ENCODE data around the gene ARHGEF40. TPM values are rescaled to one million over a fixed set of nuclear protein-coding genes. Genes with fewer than 3 reads are reported as not detected.

The ARHGEF40 gene
- total RNA-seq, 1 donor from 2014 or later, result 39.2 TPM

DNA sequence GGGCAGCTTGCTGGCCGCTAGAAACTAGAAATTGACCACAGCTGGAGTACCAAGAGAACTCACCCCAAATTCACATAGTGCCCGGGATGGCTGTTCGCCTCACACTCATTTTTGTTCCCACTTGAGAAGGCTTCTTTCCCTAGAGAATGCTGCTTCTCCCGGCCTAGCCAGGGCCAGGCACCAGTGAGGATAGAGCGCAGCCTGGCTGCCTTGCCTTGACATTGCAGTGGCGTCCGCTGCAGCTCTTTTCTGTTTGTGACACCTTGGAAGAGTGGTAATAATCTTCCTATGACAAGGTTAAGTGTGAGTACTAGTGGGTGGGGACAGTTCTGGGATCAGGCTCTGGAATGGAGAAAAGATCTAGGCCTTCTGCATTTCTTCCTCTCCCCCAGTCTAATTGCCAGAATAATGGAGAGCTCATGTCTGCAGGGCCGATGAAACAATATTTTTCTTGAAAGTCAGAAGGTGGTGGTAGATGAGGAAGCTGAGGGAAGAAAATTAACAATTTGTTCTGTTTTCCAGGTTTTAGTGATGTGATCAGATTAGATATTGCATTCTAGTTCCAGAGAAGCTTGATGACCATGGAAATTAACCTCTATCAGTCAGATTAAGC, 34.5 kb downstream of the ARHGEF40 start:
- Histone ChIP-seq H3K4me3 (peak overlapping the region; percentile 81), H3K4me1 (peaks cover 38% of the 10 kb centered on the region), H3K9me3 (no peaks in the 10 kb centered on the region), H3K27me3 (no peaks in the 10 kb centered on the region), H3K27ac (peak overlapping the region; percentile 99), H3K36me3 (no peaks in the 10 kb centered on the region)
- ATAC-seq, result peak; percentile 75
- intact Hi-C loops (cut with DNase I), result loop anchor here (10.0 kb wide), 1 partner anchor 780 kb away; no protein-coding TSS in a partner anchor
- DNase-seq, result peak; percentile 89
- TF ChIP-seq CTCF (IDR thresholded peaks at IDR 0.05), result peak; percentile 94

- Histone ChIP-seq H3K27me3 (no peaks in the 10 kb centered on the region), H3K27ac (peak overlapping the region; percentile 99), H3K9me3 (no peaks in the 10 kb centered on the region), H3K4me1 (peaks cover 33% of the 10 kb centered on the region), H3K4me3 (no peak overlapping the region), H3K36me3 (no peaks in the 10 kb centered on the region)
- TF ChIP-seq CTCF (IDR thresholded peaks at IDR 0.05), result no peak
- DNase-seq, result no peak
- intact Hi-C loops (cut with DNase I), result loop anchor here (10.0 kb wide), 1 partner anchor 780 kb away; no protein-coding TSS in a partner anchor
- ATAC-seq, result no peak
These were observed 35.0 kb downstream of the ARHGEF40 start for GRCh38 chr14:21105095-21105494.

DNA sequence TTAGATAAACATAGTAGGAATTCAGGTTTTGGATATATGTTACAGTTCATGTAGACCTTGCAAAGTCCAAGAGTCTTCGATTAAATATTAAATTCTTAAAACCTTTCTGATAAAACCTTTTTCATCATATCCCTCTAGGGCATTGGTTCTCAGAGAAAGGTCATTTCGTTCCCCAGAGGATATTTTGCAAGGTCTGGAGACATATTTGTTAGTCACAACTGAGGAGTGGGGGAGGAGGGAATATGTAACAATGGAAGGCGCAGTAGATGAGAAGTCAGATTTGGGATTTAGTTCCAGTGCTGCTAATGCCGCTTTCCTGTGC, 36.0 kb downstream of the ARHGEF40 start:
- Histone ChIP-seq H3K27ac (peak overlapping the region; percentile 20), H3K4me3 (no peak overlapping the region), H3K27me3 (no peaks in the 10 kb centered on the region), H3K9me3 (no peaks in the 10 kb centered on the region), H3K36me3 (no peaks in the 10 kb centered on the region), H3K4me1 (peaks cover 33% of the 10 kb centered on the region)
- ATAC-seq (no peak), DNase-seq (no peak)
- intact Hi-C loops (cut with DNase I), result loop anchor here (10.0 kb wide), 1 partner anchor 781 kb away; no protein-coding TSS in a partner anchor
- no peak for TF ChIP-seq CTCF (IDR thresholded peaks at IDR 0.05)

GRCh38 chr14:21106498-21107282, 36.6 kb downstream of the ARHGEF40 start:
- intact Hi-C loops (cut with DNase I), result loop anchor here (10.0 kb wide), 1 partner anchor 782 kb away; no protein-coding TSS in a partner anchor
- Histone ChIP-seq H3K27ac (peak overlapping the region; percentile 20), H3K4me1 (peaks cover 33% of the 10 kb centered on the region), H3K27me3 (no peaks in the 10 kb centered on the region), H3K4me3 (no peak overlapping the region), H3K9me3 (no peaks in the 10 kb centered on the region), H3K36me3 (no peaks in the 10 kb centered on the region)
- peak; percentile 91 for TF ChIP-seq CTCF (IDR thresholded peaks at IDR 0.05)
- DNase-seq (peak; percentile 91), ATAC-seq (peak; percentile 53)

- Histone ChIP-seq H3K27me3 (no peaks in the 10 kb centered on the region), H3K9me3 (no peaks in the 10 kb centered on the region), H3K27ac (peak overlapping the region; percentile 20), H3K4me3 (no peak overlapping the region), H3K4me1 (peaks cover 33% of the 10 kb centered on the region), H3K36me3 (no peaks in the 10 kb centered on the region)
- ATAC-seq (no peak), DNase-seq (no peak)
- TF ChIP-seq CTCF (IDR thresholded peaks at IDR 0.05), result no peak
- intact Hi-C loops (cut with DNase I), result loop anchor here (10.0 kb wide), 1 partner anchor 783 kb away; no protein-coding TSS in a partner anchor
These were observed 37.2 kb downstream of the ARHGEF40 start for GRCh38 chr14:21107283-21107800.

Measured in upper lobe of right lung (tissue), 1 donor.